Activated CD4-positive, alpha-beta T cell treated with anti-CD3 and anti-CD28 coated beads for 48 hours (primary cell): ENCODE measurements around the gene SLC43A3.
"Not testable (repeated sequence)": the region's sequence is repeated elsewhere in the genome, so short reads cannot be mapped to it uniquely, and the experiment has no call there.

Source experiments
- DNase-seq: peaks from one replicate; pipeline ENCODE4 v3.0.0-alpha.2; 2020

SLC43A3 gene

GRCh38 chr11:57376095-57377090 is 50.5 kb downstream of the SLC43A3 start:
- no peak for DNase-seq

GRCh38 chr11:57375490-57375889 is 51.4 kb downstream of the SLC43A3 start:
- no peak for DNase-seq

- no peak for DNase-seq
These were observed 52.0 kb downstream of the SLC43A3 start for GRCh38 chr11:57374966-57375365.

GRCh38 chr11:57373146-57373545 is 53.8 kb downstream of the SLC43A3 start:
- no peak for DNase-seq

- DNase-seq: no peak
These were observed 56.0 kb downstream of the SLC43A3 start for GRCh38 chr11:57370941-57371340.

GRCh38 chr11:57370251-57370650 is 56.7 kb downstream of the SLC43A3 start:
- DNase-seq: no peak

GRCh38 chr11:57368845-57369232 is 58.1 kb downstream of the SLC43A3 start:
- no peak for DNase-seq

- no peak for DNase-seq
These were observed 58.6 kb downstream of the SLC43A3 start for GRCh38 chr11:57368106-57368844.

GRCh38 chr11:57364851-57365660 is 61.9 kb downstream of the SLC43A3 start:
- no peak for DNase-seq

GRCh38 chr11:57363131-57364080 is 63.5 kb downstream of the SLC43A3 start:
- DNase-seq: no peak

- no peak for DNase-seq
These were observed 65.0 kb downstream of the SLC43A3 start for GRCh38 chr11:57361926-57362325.

- not testable (repeated sequence) for DNase-seq
These were observed 65.5 kb downstream of the SLC43A3 start for GRCh38 chr11:57361420-57361819.

GRCh38 chr11:57360991-57361390 is 65.9 kb downstream of the SLC43A3 start:
- DNase-seq: no peak

- no peak for DNase-seq
These were observed 66.8 kb downstream of the SLC43A3 start for GRCh38 chr11:57359896-57360690.

- DNase-seq: no peak
These were observed 67.5 kb downstream of the SLC43A3 start for GRCh38 chr11:57359396-57359795.

- no peak for DNase-seq
These were observed 67.9 kb downstream of the SLC43A3 start for GRCh38 chr11:57358991-57359390.

- DNase-seq: no peak
These were observed 68.4 kb downstream of the SLC43A3 start for GRCh38 chr11:57358543-57358961.

- DNase-seq: no peak
These were observed 69.1 kb downstream of the SLC43A3 start for GRCh38 chr11:57357856-57358255.

GRCh38 chr11:57357310-57357709 is 69.6 kb downstream of the SLC43A3 start:
- DNase-seq: no peak
